Measurements from ENCODE around the gene REXO4. TPM values are rescaled to one million over a fixed set of nuclear protein-coding genes. Genes with fewer than 3 reads are reported as not detected.

The REXO4 gene
- total and polyA plus RNA-seq, 2 donors (not counting 3 experiments of a cell fraction or from before 2014, with no cell fraction given), result 19.5 to 29.5 TPM

DNA sequence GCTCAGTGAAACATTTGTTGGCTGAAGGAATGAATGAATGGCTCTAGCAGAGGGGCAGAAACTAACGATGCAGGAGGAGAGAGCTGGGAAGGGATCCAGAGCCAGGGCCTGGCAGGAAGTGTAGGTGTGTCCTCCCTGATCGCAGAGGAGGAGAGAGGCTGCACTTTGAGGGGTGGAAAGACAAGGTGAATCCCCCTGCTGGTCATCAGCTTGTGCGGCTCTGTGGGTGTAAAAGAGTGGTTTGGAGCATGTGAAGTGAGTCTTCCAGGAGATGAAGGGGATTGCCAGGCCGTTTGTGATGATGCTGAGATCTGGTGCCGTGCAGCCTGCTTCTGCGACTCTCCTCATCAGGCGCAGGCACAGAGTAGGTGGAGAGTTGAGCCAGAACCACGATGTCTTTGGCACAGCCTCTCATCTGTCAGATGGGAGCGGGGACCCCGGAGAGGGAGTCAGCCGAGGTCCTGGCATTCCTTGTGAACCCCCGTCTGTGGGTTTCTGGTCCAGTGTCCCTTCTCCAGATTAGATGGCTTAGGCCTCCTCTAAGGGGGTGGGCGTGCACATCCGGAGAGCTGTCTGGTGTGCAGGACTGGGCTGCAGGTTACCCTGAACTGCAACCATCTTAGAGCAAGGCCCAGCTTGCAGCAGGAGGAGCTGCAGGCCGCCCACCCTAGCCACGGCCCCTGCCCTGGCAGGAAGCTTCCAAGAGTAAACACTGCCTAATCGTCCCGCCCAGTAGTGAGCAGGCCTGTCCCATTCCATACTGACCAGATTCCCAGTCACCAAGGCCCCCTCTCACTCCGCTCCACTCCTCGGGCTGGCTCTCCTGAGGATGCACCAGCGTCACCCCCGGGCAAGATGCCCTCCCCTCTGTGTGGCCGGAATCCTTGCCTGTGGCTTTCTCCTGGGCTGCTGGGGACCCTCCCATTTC lies 4.1 kb upstream of the REXO4 start, which contains the start of gene ADAMTS13:
Gene ADAMTS13 (plus strand): TSS at position 753 of the 928 bp plus-strand sequence. CDS start 77 bp downstream, at position 830.
- no peak within 1 kb of the TSS for H2AFZ ChIP-seq (ENCODE audit: low read depth, low read length)
- dilution Hi-C loops (cut with MboI; ENCODE audit: extremely low pct_ligation_motif_present, low sequenced_read_pairs) (no loop called here), intact Hi-C loops (cut with micrococcal nuclease) (no loop called here)
- H3K4me2 ChIP-seq (ENCODE audit: insufficient read depth, low read length), result no peak within 1 kb of the TSS
- H3K4me1 ChIP-seq (ENCODE audit: control insufficient read depth, extremely low read depth, insufficient read depth, low read length), result peaks cover 3% of the 10 kb centered on the region
- H3K9me1 ChIP-seq (replicated peaks; ENCODE audit: control insufficient read depth, extremely low read depth, insufficient read depth, low read length), result no peaks in the 10 kb centered on the region
- FAIRE-seq (no peak), DNase-seq (ENCODE audit: low read depth, low spot score) (no peak)
- POLR2A ChIA-PET, result no interaction called here
- peaks cover 9% of the 10 kb centered on the region for H3K79me2 ChIP-seq (ENCODE audit: control insufficient read depth, insufficient read depth, low read length)
- H3K27ac ChIP-seq (ENCODE audit: insufficient read depth, low read depth, low read length), result no peak within 1 kb of the TSS
- TF ChIP-seq JUN (IDR thresholded peaks at IDR 0.05; ENCODE audit: borderline replicate concordance, insufficient read depth, insufficient read length, low read depth) (no peak), POLR2AphosphoS5 (IDR thresholded peaks at IDR 0.05; ENCODE audit: insufficient read depth, low read depth, low read length) (no peak), EZH2 (IDR thresholded peaks at IDR 0.05; ENCODE audit: borderline replicate concordance, low read depth, low read length, severe bottlenecking) (no peak), FOS (IDR thresholded peaks at IDR 0.05; ENCODE audit: borderline replicate concordance, insufficient read depth, low read length) (no peak), GATA2 (IDR thresholded peaks at IDR 0.05; ENCODE audit: insufficient read depth, insufficient read length, low read depth, low read length) (no peak), POLR2A (IDR thresholded peaks at IDR 0.05; ENCODE audit: low read depth, low read length) (no peak), MYC (IDR thresholded peaks at IDR 0.05; ENCODE audit: low read depth, low read length) (no peak)
- TF ChIP-seq, protein P1, sequence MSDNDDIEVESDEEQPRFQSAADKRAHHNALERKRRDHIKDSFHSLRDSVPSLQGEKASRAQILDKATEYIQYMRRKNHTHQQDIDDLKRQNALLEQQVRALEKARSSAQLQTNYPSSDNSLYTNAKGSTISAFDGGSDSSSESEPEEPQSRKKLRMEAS (IDR thresholded peaks at IDR 0.05; ENCODE audit: insufficient read depth, insufficient read length), result no peak
- TF ChIP-seq, protein P2, sequence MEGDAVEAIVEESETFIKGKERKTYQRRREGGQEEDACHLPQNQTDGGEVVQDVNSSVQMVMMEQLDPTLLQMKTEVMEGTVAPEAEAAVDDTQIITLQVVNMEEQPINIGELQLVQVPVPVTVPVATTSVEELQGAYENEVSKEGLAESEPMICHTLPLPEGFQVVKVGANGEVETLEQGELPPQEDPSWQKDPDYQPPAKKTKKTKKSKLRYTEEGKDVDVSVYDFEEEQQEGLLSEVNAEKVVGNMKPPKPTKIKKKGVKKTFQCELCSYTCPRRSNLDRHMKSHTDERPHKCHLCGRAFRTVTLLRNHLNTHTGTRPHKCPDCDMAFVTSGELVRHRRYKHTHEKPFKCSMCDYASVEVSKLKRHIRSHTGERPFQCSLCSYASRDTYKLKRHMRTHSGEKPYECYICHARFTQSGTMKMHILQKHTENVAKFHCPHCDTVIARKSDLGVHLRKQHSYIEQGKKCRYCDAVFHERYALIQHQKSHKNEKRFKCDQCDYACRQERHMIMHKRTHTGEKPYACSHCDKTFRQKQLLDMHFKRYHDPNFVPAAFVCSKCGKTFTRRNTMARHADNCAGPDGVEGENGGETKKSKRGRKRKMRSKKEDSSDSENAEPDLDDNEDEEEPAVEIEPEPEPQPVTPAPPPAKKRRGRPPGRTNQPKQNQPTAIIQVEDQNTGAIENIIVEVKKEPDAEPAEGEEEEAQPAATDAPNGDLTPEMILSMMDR (IDR thresholded peaks at IDR 0.05; ENCODE audit: extremely low read depth in 1 of 2, insufficient read depth in 1 of 2, low read depth in 1 of 2, low read length in 2 of 2), result no peak
- no peak within 1 kb of the TSS for H3K4me3 ChIP-seq (replicated peaks in 1 of 3; ENCODE audit: insufficient read depth in 1 of 3, low read depth in 1 of 3, low read length in 3 of 3)
- H3K36me3 ChIP-seq (ENCODE audit: control insufficient read depth in 2 of 2, extremely low read depth in 1 of 2, insufficient read depth in 2 of 2, low read length in 2 of 2), result no peaks in the 10 kb centered on the region
- BruUV-seq (replicated peaks), result no TSS peak
- CTCF ChIA-PET, result interaction anchor here (1.0 kb wide), 1 partner anchor 9 kb away, joined by 3 read pairs; no protein-coding TSS in a partner anchor
- H3K27me3 ChIP-seq (ENCODE audit: control insufficient read depth in 2 of 2, insufficient read depth in 2 of 2, low read length in 2 of 2), result peaks cover 0 to 1% of the 10 kb centered on the region in 2 experiments
- no peak within 1 kb of the TSS for H3K9ac ChIP-seq (replicated peaks; ENCODE audit: extremely low read depth, insufficient read depth, low read length)
- H4K20me1 ChIP-seq (replicated peaks; ENCODE audit: control insufficient read depth, extremely low read depth, insufficient read depth, low read length), result no peaks in the 10 kb centered on the region
- H3K9me3 ChIP-seq (replicated peaks; ENCODE audit: control insufficient read depth, insufficient read depth, low read length), result no peaks in the 10 kb centered on the region

Data from endothelial cell of umbilical vein (primary cell).